Neural cell (in vitro differentiated cells): Measurements from ENCODE around the gene ITPRIP.

Experiments
- EP300 ChIP-seq: fragments of 450-650 bp; conservative IDR thresholded peaks from 2 replicates; pipeline ENCODE4 v1.6.1; 2014; ENCODE audit warnings: antibody characterized with exemption, mild to moderate bottlenecking, moderate library complexity; ENCODE audit not compliant: poor library complexity, severe bottlenecking
- EZH2 ChIP-seq: fragments of 200-600, 300-800 bp; shearing (Covaris generic), sonication (generic); IDR thresholded peaks from 2 replicates; pipeline ENCODE4 v1.6.1; 2014; ENCODE audit warnings: antibody characterized with exemption, low read length, borderline replicate concordance, mild to moderate bottlenecking; ENCODE audit not compliant: insufficient read depth, poor library complexity, severe bottlenecking
- MXI1 ChIP-seq: fragments of 450-650 bp; conservative IDR thresholded peaks from 2 replicates; pipeline ENCODE4 v1.6.1; 2014; ENCODE audit warnings: antibody characterized with exemption, mild to moderate bottlenecking; ENCODE audit not compliant: poor library complexity, severe bottlenecking
- RAD21 ChIP-seq: fragments of 450-650 bp; conservative IDR thresholded peaks from 2 replicates; pipeline ENCODE4 v1.6.1; 2014; ENCODE audit warnings: antibody characterized with exemption, mild to moderate bottlenecking, moderate library complexity
- TAF1 ChIP-seq: IDR thresholded peaks from 2 replicates; pipeline ENCODE4 v1.6.1; 2012; ENCODE audit warnings: low read depth
- TF ChIP-seq, protein P1 (sequence below): fragments of 450-650 bp; IDR thresholded peaks from 2 replicates; pipeline ENCODE4 v1.5.1; 2014; ENCODE audit warnings: antibody characterized with exemption, mild to moderate bottlenecking, moderate library complexity; ENCODE audit not compliant: poor library complexity, severe bottlenecking
- TF ChIP-seq, protein P2 (sequence below): IDR thresholded peaks from 2 replicates; pipeline ENCODE4 v1.6.1; 2012; ENCODE audit warnings: borderline replicate concordance

DNA sequence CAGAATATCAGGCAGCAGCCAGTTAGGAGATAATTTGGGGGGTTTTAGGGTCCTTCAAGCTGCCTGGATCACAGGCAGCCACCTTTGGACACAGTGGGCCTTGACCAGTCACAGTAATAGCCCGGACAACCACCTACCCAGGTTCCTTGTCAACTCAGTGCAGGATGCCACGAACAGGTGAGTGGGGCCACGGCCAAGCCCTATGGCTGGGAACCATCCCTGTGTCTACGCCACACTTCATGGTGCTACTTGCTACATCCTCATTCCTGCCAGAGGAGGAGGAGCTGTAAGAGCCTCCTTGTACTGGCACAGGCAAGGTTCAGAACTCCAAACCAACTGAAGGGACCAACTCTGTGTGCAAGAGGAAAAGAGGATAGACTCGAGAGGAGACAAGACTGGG is 19.9 kb downstream of the ITPRIP start:
- TF ChIP-seq, protein P1, sequence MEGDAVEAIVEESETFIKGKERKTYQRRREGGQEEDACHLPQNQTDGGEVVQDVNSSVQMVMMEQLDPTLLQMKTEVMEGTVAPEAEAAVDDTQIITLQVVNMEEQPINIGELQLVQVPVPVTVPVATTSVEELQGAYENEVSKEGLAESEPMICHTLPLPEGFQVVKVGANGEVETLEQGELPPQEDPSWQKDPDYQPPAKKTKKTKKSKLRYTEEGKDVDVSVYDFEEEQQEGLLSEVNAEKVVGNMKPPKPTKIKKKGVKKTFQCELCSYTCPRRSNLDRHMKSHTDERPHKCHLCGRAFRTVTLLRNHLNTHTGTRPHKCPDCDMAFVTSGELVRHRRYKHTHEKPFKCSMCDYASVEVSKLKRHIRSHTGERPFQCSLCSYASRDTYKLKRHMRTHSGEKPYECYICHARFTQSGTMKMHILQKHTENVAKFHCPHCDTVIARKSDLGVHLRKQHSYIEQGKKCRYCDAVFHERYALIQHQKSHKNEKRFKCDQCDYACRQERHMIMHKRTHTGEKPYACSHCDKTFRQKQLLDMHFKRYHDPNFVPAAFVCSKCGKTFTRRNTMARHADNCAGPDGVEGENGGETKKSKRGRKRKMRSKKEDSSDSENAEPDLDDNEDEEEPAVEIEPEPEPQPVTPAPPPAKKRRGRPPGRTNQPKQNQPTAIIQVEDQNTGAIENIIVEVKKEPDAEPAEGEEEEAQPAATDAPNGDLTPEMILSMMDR, result no peak
- TF ChIP-seq MXI1, result no peak
- TF ChIP-seq EZH2, result no peak
- no peak for TF ChIP-seq EP300
- TF ChIP-seq, protein P2, sequence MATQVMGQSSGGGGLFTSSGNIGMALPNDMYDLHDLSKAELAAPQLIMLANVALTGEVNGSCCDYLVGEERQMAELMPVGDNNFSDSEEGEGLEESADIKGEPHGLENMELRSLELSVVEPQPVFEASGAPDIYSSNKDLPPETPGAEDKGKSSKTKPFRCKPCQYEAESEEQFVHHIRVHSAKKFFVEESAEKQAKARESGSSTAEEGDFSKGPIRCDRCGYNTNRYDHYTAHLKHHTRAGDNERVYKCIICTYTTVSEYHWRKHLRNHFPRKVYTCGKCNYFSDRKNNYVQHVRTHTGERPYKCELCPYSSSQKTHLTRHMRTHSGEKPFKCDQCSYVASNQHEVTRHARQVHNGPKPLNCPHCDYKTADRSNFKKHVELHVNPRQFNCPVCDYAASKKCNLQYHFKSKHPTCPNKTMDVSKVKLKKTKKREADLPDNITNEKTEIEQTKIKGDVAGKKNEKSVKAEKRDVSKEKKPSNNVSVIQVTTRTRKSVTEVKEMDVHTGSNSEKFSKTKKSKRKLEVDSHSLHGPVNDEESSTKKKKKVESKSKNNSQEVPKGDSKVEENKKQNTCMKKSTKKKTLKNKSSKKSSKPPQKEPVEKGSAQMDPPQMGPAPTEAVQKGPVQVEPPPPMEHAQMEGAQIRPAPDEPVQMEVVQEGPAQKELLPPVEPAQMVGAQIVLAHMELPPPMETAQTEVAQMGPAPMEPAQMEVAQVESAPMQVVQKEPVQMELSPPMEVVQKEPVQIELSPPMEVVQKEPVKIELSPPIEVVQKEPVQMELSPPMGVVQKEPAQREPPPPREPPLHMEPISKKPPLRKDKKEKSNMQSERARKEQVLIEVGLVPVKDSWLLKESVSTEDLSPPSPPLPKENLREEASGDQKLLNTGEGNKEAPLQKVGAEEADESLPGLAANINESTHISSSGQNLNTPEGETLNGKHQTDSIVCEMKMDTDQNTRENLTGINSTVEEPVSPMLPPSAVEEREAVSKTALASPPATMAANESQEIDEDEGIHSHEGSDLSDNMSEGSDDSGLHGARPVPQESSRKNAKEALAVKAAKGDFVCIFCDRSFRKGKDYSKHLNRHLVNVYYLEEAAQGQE, result no peak
- TF ChIP-seq RAD21, result no peak
- no peak for TF ChIP-seq TAF1
